GM12891 (cell line): ENCODE results near the gene RBM34.

Source experiments
- POLR2A ChIP-seq: IDR thresholded peaks from 2 replicates; pipeline ENCODE4 v1.6.1; 2011; ENCODE audit warnings: low read depth, low read length, control low read depth
- TAF1 ChIP-seq: IDR thresholded peaks from 2 replicates; pipeline ENCODE4 v1.6.1; 2011; ENCODE audit warnings: low read depth, low read length, control low read depth

- no peak for TF ChIP-seq POLR2A
- no peak for TF ChIP-seq TAF1
These were observed 38.4 kb upstream of the RBM34 start for GRCh38 chr1:235199441-235199840.
